HG02981 (cell line): Measurements from ENCODE around the gene C19orf85.

Experiments used
- ATAC-seq: cut with Tn5 transposase; IDR thresholded peaks from one replicate; pipeline ENCODE4 v1.9.1; 2021; ENCODE audit warnings: mild to moderate bottlenecking, moderate library complexity; ENCODE audit not compliant: unreplicated experiment

C19orf85 gene

DNA sequence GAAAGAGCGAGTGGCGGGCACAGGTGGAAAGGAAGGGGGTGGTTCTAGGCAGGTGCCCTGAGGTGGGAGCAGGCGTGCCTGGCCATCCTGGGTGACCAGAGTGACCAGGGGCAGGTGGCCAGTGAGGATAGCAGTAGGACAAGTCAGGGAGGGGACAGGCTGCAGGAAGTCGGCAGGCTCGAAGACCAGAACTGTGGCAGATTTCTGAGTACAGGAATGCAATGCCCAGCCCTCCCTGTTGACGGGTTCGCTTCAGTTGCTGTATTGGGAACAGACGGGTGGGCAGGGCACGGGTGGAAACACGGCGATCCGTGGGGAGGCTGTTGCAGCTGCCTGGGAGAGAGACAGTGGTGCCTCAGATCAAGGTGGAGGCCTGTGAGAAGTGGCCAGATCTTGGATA is 13.8 kb upstream of the C19orf85 start:
- ATAC-seq, result no peak

DNA sequence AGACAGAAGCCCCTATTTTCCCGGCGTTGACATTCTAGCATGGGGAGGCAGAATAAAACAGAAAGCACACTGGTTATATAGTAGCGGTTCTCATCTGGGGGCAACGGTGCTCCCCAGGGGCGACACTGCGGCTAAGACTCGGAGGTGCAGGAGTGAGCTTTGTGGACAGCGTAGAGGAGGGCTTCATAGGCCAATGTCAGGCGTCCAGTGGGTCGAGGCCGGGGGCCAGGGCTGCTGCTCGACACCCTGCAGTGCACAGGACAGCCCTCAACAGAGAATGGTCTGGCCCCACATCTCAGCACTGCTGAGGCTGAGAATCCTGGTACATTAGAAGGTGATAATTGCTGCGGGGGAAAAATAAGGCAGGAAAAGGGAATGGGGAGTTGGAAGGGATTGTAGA is 13.4 kb upstream of the C19orf85 start:
- no peak for ATAC-seq

DNA sequence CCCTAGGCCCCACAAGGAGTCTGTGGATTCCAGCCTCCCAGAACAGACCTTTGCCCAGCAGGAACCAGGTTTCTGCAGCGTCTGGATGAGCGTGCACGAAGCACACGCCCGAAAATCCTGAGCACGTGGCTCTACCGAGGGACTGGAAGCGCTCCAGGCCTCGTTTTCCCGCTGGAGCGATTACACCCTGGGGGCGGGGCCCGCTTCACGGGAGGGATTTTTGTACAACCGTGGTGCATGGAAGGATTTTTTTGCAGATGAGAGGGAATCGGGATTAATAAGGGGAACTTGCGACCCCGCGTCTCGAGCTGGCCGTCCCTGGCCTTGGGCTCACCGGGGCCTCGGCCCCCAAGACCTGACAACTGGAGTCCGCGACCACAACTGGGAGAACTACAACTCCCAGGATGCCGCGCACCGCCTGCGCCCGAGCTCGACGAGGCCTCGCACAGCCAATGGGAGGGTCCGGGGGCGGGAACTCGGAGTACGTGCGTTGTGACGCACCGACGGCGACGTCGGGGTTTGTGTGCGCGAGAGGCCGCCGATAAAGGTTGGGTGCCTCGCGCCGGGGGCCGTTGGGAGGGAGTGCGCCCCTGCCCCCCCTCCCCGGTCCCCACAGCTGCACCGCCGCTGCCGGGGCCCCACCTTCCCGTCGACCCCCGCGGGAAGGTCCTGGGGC is 11.7 kb upstream of the C19orf85 start, which contains the start of gene ZNF628:
TSS of gene ZNF628 (plus strand) at position 518 of the 676 bp plus-strand sequence. CDS start 3,294 bp downstream, outside the sequence.
- ATAC-seq, result peak; percentile 88

DNA sequence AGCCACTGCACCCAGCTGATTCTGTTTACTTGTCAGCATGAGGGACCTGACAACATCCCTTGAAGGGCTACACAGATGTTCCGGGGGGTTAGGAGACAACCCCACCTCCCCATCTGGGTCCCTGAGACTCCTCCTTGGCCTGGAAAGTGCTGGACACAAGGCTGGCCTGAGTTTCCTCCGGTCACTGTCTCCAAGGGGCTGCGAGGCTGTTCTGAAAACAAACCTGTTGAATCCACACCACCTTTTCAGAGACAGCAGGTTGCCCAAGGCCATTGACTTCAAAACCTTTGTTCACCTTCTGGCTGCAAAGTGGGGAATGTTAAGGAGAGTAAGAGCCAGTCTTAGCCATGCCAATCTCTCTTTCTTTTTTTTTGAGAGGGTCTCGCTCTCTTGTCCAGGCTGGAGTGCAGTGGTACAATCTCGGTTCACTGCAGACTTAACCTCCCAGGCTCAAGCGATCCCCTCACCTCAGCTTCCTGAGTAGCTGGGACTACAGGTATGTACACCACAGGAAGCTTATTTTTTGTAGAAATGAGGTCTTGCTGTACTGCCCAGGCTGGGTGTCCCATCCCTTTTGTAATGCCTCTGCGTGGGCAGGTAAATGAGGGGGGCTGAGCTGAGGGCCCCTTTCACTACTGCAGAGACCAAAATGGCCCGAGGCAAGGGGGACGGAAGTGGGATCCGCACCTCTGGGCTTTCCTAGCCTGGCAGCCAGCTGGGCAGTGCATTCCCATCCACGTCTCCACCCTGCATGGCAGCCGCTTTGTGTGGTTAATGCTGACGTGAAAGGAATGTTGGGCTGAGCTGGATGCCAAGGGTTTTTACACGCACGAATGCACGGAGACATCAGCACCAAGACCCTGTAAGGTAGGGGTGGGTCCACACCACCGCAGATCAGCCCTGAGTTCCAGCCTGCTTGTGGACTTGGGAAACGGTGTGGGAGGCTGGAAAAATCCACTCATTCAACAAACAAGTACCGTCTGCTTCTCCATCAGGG is 10.0 kb upstream of the C19orf85 start:
- ATAC-seq, result no peak

DNA sequence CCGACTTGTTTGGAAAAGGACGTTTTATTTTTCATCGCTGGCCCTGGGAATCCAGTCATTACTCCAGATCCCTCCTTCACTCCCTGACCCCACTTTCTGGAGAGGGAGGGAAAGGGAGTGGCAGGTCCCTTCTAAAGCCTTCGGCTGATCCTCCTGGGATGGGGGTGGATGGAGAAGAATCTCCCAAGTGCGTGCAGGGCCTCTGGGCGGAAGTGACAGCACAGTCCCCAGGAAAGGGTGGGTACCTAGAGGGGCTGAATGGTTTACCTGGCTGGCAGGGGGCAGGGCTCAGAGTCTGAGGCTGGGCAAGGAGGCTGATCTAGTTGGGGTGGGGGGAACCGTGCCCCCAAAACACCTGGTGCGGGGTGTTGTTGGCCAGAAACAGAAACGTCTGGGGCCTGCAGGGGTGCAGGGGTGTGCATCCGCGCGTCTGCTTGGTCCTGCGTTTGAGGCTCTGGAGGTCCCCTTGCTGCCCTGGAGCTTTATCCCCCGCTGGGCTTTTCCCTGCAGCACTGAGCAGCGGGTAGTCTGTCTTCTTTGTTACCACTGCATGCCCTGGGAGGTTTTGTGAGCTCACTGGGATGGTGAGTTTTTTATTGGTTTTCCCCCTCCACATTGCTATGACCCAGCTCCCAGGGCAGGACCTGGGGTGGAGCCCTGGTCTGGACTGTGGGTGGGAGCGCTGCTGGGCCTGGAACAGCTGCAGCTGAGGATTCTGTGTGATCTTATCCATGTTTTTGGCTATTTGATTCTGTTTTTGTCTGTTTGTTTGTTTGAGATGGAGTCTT is 8.9 kb upstream of the C19orf85 start:
- ATAC-seq, result no peak

DNA sequence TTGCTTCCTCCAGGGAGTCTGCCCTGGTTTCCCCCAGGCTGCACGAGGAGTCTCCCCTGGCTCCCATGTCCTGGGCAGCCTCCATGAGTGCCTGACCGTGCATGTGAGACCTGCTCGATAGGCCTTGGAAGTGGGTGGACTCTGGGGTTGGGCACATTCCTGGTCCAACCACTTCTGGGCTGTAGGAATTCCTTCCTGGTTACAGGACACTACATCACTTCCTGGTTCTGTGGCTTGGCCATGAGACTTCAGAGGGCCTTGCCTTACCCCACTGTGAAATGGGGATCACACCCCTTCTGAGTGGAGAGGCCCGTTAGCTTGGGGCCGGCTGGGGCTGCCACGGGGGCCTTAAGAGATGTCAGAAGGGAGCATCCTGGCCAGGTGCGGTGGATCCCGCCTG is 7.9 kb upstream of the C19orf85 start:
- no peak for ATAC-seq

GRCh38 chr19:55471266-55471665 is 6.7 kb upstream of the C19orf85 start:
- no peak for ATAC-seq

- ATAC-seq, result no peak
Observed at GRCh38 chr19:55468054-55468393, 3.5 kb upstream of the C19orf85 start.

- ATAC-seq, result peak; percentile 69
Observed at GRCh38 chr19:55467236-55468053, 2.9 kb upstream of the C19orf85 start.

DNA sequence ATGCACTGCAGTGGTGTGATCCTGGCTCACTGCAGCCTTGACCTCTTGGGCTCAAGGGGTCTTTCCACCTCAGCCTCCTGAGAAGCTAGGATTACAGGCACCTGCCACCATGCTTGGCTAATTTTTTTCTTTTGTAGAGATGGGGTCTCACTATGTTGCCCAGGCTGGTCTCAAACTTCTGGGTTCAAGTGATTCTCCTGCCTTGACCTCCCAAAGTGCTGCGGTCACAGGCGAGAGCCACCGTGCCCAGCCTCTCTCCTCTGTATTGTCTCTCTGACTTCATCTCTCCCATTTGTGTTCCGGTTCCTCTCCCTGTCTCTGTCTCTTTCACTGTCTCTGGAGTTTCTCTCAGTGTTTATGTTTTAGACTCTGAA is 1.7 kb upstream of the C19orf85 start:
- ATAC-seq, result no peak

DNA sequence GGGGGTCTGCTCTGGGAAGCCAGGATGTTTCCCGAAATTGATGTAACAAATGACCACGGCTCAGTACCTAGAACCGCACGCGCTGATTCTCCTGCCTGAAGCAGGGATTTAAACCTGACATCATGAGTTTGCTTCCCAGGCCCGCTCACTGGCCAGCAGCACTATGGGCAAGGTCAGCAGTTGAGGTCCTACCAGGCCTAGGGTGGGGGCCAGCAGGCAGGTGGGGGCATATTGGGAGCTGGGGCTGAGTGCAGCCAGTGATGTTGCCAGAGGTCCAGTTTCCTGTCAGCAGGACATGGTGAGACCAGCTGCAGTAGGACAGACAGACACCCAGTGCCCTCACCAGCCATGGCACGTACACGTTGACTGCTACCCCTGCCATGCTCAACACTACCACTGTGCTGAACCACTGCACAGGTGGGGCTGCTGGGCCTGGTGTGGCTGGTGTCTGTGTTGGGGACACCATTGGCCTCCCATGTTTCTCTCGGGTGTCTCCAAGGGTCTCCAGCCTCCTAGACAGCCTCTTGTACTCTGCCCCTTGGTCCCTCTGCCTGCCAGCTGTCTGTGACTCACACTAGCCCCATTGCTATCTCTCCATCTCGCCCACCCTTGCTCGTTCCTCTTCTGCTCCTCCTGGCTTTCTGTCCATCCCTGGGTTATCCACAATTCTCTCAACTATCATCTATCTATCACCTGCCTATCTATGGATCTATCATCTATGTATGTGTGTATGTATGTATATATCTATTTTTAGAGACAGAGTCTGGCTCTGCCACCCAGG is 1.1 kb upstream of the C19orf85 start:
- ATAC-seq, result no peak

DNA sequence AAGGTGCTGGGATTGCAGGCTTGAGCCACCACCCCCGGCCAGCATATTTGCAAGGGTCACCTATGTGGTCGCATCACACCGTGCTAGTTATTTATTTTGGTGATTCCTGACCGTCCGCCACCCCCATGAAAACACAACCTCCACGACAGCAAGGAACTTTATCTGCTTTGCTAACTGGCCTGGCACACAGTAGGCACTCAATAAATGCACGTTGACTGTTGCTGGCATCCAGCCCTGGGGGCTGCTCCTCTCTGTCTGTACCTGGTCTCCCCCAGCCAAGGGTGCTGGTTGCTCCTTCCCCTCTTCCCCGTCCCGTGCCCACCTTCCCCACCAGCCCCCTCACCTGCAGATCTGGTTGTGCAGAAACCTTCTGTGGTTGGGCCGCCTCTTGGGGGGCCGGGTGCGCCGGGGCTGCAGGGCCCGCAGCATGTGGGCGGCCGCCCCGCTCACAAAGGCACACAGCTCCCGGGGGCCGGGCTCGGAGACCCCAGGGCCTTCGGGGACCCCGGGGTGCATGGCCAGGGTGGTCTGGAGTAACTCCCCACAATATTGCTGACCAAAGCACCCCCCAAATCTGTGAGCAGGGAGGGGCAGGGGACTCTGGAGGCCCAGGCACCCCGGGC is 401 bp downstream of the C19orf85 start:
- ATAC-seq, result no peak

DNA sequence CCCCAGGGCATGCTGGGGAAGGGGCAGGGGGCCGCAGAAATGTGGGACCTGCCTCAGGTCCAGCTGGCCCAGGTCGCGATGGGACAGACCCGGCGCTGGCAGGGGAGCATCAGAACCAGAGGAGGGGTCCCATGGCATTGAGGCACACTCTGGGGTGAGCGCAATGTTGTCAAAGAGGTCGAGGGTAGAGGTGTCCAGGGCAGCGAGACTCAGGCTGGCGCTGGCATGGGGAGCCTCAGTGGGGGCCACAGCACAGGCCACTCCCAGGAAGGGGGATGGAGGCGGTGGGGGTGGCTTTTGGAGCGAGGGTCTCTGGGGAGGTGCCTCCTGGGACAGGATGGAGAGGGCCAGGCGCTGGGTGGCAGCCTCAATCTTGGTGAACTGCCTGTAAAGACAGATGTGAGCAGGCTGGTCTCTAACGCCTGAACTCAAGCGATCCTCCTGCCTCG is 944 bp downstream of the C19orf85 start:
- no peak for ATAC-seq

DNA sequence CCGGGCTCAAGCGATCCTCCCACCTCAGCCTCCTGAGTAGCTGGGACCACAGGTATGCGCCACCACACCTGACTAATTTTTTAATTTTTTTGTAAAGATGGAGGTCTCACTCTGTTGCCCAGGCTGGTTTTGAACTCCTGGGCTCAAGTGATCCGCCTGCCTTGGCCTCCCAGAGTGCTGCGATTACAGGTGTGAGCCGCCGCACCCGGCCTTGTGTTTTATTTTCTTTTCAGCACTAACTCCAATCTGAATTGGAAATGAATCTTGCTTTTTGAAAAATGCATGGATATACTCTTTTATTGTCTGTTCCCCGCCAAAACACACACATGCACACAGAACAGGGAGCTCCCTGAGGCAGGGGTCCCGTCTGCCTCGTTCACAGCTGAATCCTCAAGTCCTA is 1.8 kb downstream of the C19orf85 start:
- ATAC-seq, result no peak

DNA sequence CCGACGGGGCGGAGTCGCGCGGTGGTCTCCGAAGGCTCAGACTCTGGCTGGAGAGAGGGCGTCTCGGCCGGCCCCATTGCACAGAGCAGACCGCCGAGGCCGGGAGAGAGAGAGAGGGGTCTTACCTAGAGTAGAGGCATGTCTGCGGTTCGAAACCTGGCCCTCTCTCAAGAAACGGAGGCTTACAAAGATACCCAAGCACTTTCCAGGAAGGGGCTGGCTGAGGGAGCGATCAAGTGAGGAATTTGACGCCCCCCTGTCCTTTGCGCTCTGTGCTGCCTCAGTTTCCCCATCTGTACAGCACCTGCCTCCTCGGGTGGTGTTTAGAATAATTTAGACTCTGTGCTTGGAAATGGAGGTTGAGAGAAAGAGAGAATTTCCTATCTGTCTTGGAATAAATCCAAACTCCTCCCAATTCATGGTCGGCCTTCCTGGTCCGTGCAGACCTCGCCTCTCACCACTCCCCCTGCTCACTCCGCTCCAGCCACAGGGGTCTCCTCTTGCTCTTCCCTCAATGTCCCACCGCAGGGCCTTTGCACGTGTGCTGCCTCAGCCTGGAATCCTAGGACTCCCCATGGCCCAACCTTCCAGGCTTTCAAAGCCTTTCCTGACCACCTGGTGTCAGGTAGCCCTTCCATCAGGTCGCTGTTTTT is 2.5 kb downstream of the C19orf85 start:
- no peak for ATAC-seq

GRCh38 chr19:55461259-55461973 is 3.1 kb downstream of the C19orf85 start, which contains the start of gene ISOC2:
Gene ISOC2, minus strand, starts transcription at chr19:55461642. Its CDS starts 5,156 bp downstream, at chr19:55456486.
- ATAC-seq, result peak; percentile 96

GRCh38 chr19:55460670-55461258 is 3.8 kb downstream of the C19orf85 start:
- no peak for ATAC-seq
